K562 (cell line): ENCODE data around the gene TTC23L. TPM values are rescaled to one million over a fixed set of nuclear protein-coding genes. Genes with fewer than 3 reads are reported as not detected.

Experiments used
- BRCA1 ChIP-seq, 2 experiments: fragments of 450-650 bp in 1 of 2; sonication (generic) in 1 of 2; formaldehyde crosslinking in 1 of 2; IDR thresholded peaks; 2 replicates each; pipeline versions ENCODE4 v1.5.0 to v1.6.1; 2017 to 2020; ENCODE audit warnings: mild to moderate bottlenecking in 1 of 2, missing genetic modification reagents in 1 of 2
- BRD4 ChIP-seq: fragments of 200-600 bp; sonication (generic); IDR thresholded peaks from 2 replicates; pipeline ENCODE4 v1.6.1; 2017; ENCODE audit warnings: inconsistent platforms
- CAMTA2 ChIP-seq: fragments of 250-450 bp; sonication (Bioruptor Pico); conservative IDR thresholded peaks from 2 replicates; pipeline ENCODE4 v1.5.1; 2022
- CBX8 ChIP-seq: fragments of 200-600 bp; sonication (generic); IDR thresholded peaks from 2 replicates; pipeline ENCODE4 v1.6.1; 2012; ENCODE audit warnings: borderline replicate concordance, mixed run types, low read depth, mild to moderate bottlenecking, moderate library complexity, mixed read lengths, low read length, control low read depth, inconsistent platforms; ENCODE audit not compliant: poor library complexity, severe bottlenecking; ENCODE audit errors: extremely low read depth
- GTF2F1 ChIP-seq: IDR thresholded peaks from 2 replicates; pipeline ENCODE4 v1.6.1; 2011; ENCODE audit warnings: low read depth, low read length, improper control_type of control experiment
- KDM5B ChIP-seq: fragments of 200-600 bp; sonication (generic); IDR thresholded peaks from 2 replicates; pipeline ENCODE4 v1.6.1; 2012; ENCODE audit warnings: low read depth, mild to moderate bottlenecking, moderate library complexity, low read length, control low read depth, inconsistent platforms; ENCODE audit not compliant: insufficient replicate concordance
- PHF20 ChIP-seq: fragments of 450-650 bp; IDR thresholded peaks from 2 replicates; pipeline ENCODE4 v1.6.1; 2018; ENCODE audit not compliant: partially characterized antibody
- RAD51 ChIP-seq: fragments of 450-650 bp; IDR thresholded peaks from 2 replicates; pipeline ENCODE4 v1.7.1; 2016; ENCODE audit warnings: low read depth, mild to moderate bottlenecking, borderline replicate concordance
- TAF7 ChIP-seq: fragments of 450-650 bp; IDR thresholded peaks from 2 replicates; pipeline ENCODE4 v1.6.1; 2016; ENCODE audit warnings: missing genetic modification characterization, missing compliant biosample characterization
- TBP ChIP-seq: optimal IDR thresholded peaks from 2 replicates; pipeline ENCODE3; 2011; ENCODE audit warnings: low read depth, low read length, improper control_type of control experiment
- XRCC3 ChIP-seq: fragments of 450-650 bp; IDR thresholded peaks from 2 replicates; pipeline ENCODE4 v1.6.1; 2017; ENCODE audit warnings: mild to moderate bottlenecking, moderate library complexity
- ZFX ChIP-seq: sonication (generic); formaldehyde crosslinking; IDR thresholded peaks from 2 replicates; pipeline ENCODE4 v1.8.0; 2022; ENCODE audit warnings: mild to moderate bottlenecking, missing genetic modification reagents, moderate library complexity
- ZNF12 ChIP-seq: sonication (generic); formaldehyde crosslinking; IDR thresholded peaks from 2 replicates; pipeline ENCODE4 v1.4.0; 2020; ENCODE audit warnings: mild to moderate bottlenecking, missing genetic modification reagents
- ZNF146 ChIP-seq: IDR thresholded peaks from one replicate; pipeline ENCODE4 v1.6.1; 2018; ENCODE audit warnings: missing compliant biosample characterization; ENCODE audit not compliant: unreplicated experiment
- ZNF184 ChIP-seq: sonication (generic); formaldehyde crosslinking; IDR thresholded peaks from 2 replicates; pipeline ENCODE4 v1.5.0; 2020; ENCODE audit warnings: missing genetic modification reagents
- polyA plus RNA-seq, 8 experiments: library from polyadenylated mRNA; depleted of rRNA in 4 of 8; stranded (reverse) in 5 of 8; unstranded in 3 of 8; fragments of >200 nt; fragmentation: Nextera tagmentation in 2 of 8; fragmentation: Illumina TruSeq in 1 of 8; extraction: Ambion mirVana in 2 of 8; extraction: Trizol in 1 of 8; gene quantifications; 2 replicates each; pipeline versions ENCODE4 v1.2.1 to v1.2.3, GENCODE V29; 2011 to 2014; ENCODE audit warnings: inconsistent platforms in 1 of 8, missing spikeins in 1 of 8
- total RNA-seq, 7 experiments: library from RNA; depleted of rRNA in 6 of 7; stranded (reverse); fragments of >200 nt in 6 of 7; fragmentation: Illumina TruSeq in 2 of 7; extraction: Trizol in 2 of 7; gene quantifications; 2 replicates each; pipeline versions ENCODE4 v1.2.1 to v1.2.3, GENCODE V29; 2011 to 2021; ENCODE audit warnings: low replicate concordance in 1 of 7
- TF ChIP-seq, protein P1 (sequence below): IDR thresholded peaks from 2 replicates; pipeline ENCODE4 v1.6.1; 2016; ENCODE audit warnings: missing genetic modification characterization, missing compliant biosample characterization
- TF ChIP-seq, protein P2 (sequence below), 2 experiments: fragments of 450-650 bp in 1 of 2; sonication (generic) in 1 of 2; formaldehyde crosslinking in 1 of 2; IDR thresholded peaks; 2 replicates each; pipeline versions ENCODE4 v1.7.1 to v1.9.0; 2016 to 2022; ENCODE audit warnings: inconsistent platforms in 1 of 2, mild to moderate bottlenecking in 1 of 2, missing genetic modification reagents in 1 of 2

The TTC23L gene
- total and polyA plus RNA-seq, 9 of the 15 experiments (the other 6 are each of a cell fraction or from before 2014, with no cell fraction given) = 0.03 to 0.32 (median 0.14) TPM; not detected in 2

DNA sequence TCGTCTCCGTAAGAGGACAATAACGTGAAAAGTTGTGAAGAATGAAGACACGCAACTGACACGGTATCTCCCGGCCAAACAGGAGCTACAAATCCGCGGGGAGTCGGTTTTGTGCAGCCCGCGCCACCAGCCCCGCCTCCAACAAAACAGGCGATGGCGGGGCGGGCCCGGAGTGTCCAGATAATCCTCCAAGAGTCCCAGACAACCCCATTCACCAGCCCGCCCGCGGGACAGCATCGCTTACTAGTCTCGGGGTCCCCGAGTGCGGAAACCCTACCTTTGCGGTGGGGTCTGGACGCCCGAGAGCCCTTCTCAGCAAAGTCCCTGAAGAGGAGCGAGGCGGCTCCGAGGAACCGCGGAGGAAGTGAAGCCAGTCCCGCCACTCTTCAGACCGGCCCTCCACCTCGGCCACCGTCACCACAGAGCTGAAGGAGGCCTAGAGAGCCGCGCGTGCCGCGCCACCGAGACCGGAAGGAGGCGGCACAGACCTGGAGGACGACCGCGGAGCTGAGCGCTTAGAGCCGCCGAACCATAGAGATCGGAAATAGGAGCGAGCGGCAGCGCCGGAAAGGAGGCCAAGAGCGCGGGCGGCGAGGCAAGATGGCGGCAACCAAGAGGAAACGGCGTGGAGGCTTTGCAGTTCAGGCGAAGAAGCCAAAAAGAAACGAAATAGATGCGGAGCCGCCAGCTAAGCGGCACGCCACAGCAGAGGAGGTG lies 76.3 kb downstream of the TTC23L start, which contains the start of the genes BRIX1 and RAD1 (continued):
- no peak for TF ChIP-seq CAMTA2
- TF ChIP-seq BRCA1 (IDR thresholded peaks at IDR 0.05) = no peak
- no peak for TF ChIP-seq BRCA1 (CRISPR knock-in tag; IDR thresholded peaks at IDR 0.05)
- peak; percentile 94 for TF ChIP-seq TBP
- TF ChIP-seq XRCC3 = no peak
- TF ChIP-seq ZFX (CRISPR knock-in tag) = peak; percentile 87
- TF ChIP-seq ZNF146 = no peak
- TF ChIP-seq KDM5B = peak; percentile 93
- TF ChIP-seq ZNF184 = no peak
- peak; percentile 97 for TF ChIP-seq TAF7 (tag)
- TF ChIP-seq RAD51 = peak; percentile 16; the same call in 1 of the 2 replicates
- 0 out of 2 replicates have a peak, but pooled peaks have one; percentile 75 for TF ChIP-seq GTF2F1
- TF ChIP-seq BRD4 = no peak
- no peak for TF ChIP-seq CBX8
- TF ChIP-seq PHF20 = peak; percentile 90
- TF ChIP-seq, protein P1, sequence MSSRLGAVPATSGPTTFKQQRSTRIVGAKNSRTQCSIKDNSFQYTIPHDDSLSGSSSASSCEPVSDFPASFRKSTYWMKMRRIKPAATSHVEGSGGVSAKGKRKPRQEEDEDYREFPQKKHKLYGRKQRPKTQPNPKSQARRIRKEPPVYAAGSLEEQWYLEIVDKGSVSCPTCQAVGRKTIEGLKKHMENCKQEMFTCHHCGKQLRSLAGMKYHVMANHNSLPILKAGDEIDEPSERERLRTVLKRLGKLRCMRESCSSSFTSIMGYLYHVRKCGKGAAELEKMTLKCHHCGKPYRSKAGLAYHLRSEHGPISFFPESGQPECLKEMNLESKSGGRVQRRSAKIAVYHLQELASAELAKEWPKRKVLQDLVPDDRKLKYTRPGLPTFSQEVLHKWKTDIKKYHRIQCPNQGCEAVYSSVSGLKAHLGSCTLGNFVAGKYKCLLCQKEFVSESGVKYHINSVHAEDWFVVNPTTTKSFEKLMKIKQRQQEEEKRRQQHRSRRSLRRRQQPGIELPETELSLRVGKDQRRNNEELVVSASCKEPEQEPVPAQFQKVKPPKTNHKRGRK (tag) = no peak
- TF ChIP-seq ZNF12 = no peak; the same call in 1 of the 2 replicates
- TF ChIP-seq, protein P2, sequence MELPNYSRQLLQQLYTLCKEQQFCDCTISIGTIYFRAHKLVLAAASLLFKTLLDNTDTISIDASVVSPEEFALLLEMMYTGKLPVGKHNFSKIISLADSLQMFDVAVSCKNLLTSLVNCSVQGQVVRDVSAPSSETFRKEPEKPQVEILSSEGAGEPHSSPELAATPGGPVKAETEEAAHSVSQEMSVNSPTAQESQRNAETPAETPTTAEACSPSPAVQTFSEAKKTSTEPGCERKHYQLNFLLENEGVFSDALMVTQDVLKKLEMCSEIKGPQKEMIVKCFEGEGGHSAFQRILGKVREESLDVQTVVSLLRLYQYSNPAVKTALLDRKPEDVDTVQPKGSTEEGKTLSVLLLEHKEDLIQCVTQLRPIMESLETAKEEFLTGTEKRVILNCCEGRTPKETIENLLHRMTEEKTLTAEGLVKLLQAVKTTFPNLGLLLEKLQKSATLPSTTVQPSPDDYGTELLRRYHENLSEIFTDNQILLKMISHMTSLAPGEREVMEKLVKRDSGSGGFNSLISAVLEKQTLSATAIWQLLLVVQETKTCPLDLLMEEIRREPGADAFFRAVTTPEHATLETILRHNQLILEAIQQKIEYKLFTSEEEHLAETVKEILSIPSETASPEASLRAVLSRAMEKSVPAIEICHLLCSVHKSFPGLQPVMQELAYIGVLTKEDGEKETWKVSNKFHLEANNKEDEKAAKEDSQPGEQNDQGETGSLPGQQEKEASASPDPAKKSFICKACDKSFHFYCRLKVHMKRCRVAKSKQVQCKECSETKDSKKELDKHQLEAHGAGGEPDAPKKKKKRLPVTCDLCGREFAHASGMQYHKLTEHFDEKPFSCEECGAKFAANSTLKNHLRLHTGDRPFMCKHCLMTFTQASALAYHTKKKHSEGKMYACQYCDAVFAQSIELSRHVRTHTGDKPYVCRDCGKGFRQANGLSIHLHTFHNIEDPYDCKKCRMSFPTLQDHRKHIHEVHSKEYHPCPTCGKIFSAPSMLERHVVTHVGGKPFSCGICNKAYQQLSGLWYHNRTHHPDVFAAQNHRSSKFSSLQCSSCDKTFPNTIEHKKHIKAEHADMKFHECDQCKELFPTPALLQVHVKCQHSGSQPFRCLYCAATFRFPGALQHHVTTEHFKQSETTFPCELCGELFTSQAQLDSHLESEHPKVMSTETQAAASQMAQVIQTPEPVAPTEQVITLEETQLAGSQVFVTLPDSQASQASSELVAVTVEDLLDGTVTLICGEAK (IDR thresholded peaks at IDR 0.05) = peak; percentile 98
- TF ChIP-seq, protein P2 (CRISPR knock-in tag; IDR thresholded peaks at IDR 0.05) = no peak
